GM13976 (cell line): ENCODE data around the gene PRSS48.
"Not testable (repeated sequence)": the region's sequence is repeated elsewhere in the genome, so short reads cannot be mapped to it uniquely, and the experiment has no call there.

Experiments
- DNase-seq: peaks from one replicate; pipeline ENCODE4 v3.0.0; 2012; ENCODE audit warnings: low spot score
- CTCF ChIP-seq: IDR thresholded peaks from 2 replicates; pipeline ENCODE4 v1.5.1; 2012; ENCODE audit warnings: borderline replicate concordance, mild to moderate bottlenecking; ENCODE audit not compliant: insufficient read depth; ENCODE audit errors: extremely low read depth, missing control alignments, control extremely low read depth
- in situ Hi-C: fragments of 300-500 bp; cut with MboI; formaldehyde crosslinking; loops from one replicate; pipeline ENCODE4 v1.12.0; 2022; ENCODE audit warnings: low sequenced_read_pairs, mixed read lengths, inconsistent platforms; ENCODE audit not compliant: unreplicated experiment

Gene PRSS48

GRCh38 chr4:151263455-151263854 lies 13.5 kb upstream of the PRSS48 start:
- DNase-seq: no peak
- in situ Hi-C loops: no loop called here
- no peak for TF ChIP-seq CTCF

- in situ Hi-C loops: no loop called here
- no peak for DNase-seq
- TF ChIP-seq CTCF: no peak
These were observed 10.5 kb upstream of the PRSS48 start for GRCh38 chr4:151266497-151266896.

GRCh38 chr4:151267104-151267503 lies 9.9 kb upstream of the PRSS48 start:
- no peak for TF ChIP-seq CTCF
- DNase-seq: no peak
- in situ Hi-C loops: no loop called here

GRCh38 chr4:151267822-151268535 lies 9.0 kb upstream of the PRSS48 start:
- in situ Hi-C loops: no loop called here
- DNase-seq: no peak
- TF ChIP-seq CTCF: no peak

GRCh38 chr4:151268905-151269304 lies 8.1 kb upstream of the PRSS48 start:
- DNase-seq, in situ Hi-C loops: not testable (repeated sequence)

GRCh38 chr4:151284534-151285245 lies 7.7 kb downstream of the PRSS48 start:
- no peak for TF ChIP-seq CTCF
- DNase-seq: no peak
- in situ Hi-C loops: no loop called here

- in situ Hi-C loops: no loop called here
- DNase-seq: no peak
- no peak for TF ChIP-seq CTCF
These were observed 10.4 kb downstream of the PRSS48 start for GRCh38 chr4:151287409-151287808.
